OCI-LY7 (cell line): Measurements from ENCODE around the gene SPG7.
A peak's percentile ranks its signal among the peaks of the same experiment; 100 is the strongest.

Experiments used
- EZH2phosphoT487 ChIP-seq: fragments of 200-600 bp; sonication (generic); IDR thresholded peaks from 2 replicates; pipeline ENCODE4 v1.6.1; 2018; ENCODE audit warnings: low read depth, borderline replicate concordance, mild to moderate bottlenecking, mixed run types, antibody characterized with exemption, low read length, moderate library complexity, mixed read lengths
- TF ChIP-seq, protein P1 (sequence below): fragments of 200-600 bp; sonication (generic); conservative IDR thresholded peaks from 2 replicates; pipeline ENCODE4 v1.5.1; 2014; ENCODE audit warnings: mild to moderate bottlenecking, antibody characterized with exemption, low read length, moderate library complexity, mixed read lengths

- TF ChIP-seq, protein P1, sequence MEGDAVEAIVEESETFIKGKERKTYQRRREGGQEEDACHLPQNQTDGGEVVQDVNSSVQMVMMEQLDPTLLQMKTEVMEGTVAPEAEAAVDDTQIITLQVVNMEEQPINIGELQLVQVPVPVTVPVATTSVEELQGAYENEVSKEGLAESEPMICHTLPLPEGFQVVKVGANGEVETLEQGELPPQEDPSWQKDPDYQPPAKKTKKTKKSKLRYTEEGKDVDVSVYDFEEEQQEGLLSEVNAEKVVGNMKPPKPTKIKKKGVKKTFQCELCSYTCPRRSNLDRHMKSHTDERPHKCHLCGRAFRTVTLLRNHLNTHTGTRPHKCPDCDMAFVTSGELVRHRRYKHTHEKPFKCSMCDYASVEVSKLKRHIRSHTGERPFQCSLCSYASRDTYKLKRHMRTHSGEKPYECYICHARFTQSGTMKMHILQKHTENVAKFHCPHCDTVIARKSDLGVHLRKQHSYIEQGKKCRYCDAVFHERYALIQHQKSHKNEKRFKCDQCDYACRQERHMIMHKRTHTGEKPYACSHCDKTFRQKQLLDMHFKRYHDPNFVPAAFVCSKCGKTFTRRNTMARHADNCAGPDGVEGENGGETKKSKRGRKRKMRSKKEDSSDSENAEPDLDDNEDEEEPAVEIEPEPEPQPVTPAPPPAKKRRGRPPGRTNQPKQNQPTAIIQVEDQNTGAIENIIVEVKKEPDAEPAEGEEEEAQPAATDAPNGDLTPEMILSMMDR: peak; percentile 28; the same call in 1 of the 2 replicates
- TF ChIP-seq EZH2phosphoT487: no peak
These were observed 49.7 kb downstream of the SPG7 start for GRCh38 chr16:89557690-89558490.
